GM19372 (cell line): ENCODE measurements around the gene PNMA1.

Experiments
- ATAC-seq: cut with Tn5 transposase; IDR thresholded peaks from one replicate; pipeline ENCODE4 v1.9.1; 2021; ENCODE audit warnings: mild to moderate bottlenecking, low read depth, moderate library complexity; ENCODE audit not compliant: unreplicated experiment

PNMA1 gene

GRCh38 chr14:73713803-73714655 lies at the start of gene PNMA1:
Gene PNMA1 (minus strand): TSS chr14:73714384. CDS start chr14:73713639, 745 bp downstream.
- peak; percentile 70 for ATAC-seq

GRCh38 chr14:73763396-73763795 lies 49.2 kb upstream of the PNMA1 start:
- no peak for ATAC-seq

- ATAC-seq = no peak
Measured at GRCh38 chr14:73762375-73762822, 48.2 kb upstream of the PNMA1 start.

- no peak for ATAC-seq
Measured at GRCh38 chr14:73761618-73762355, 47.6 kb upstream of the PNMA1 start.

- ATAC-seq = no peak
Measured at GRCh38 chr14:73760598-73761586, 46.7 kb upstream of the PNMA1 start.

GRCh38 chr14:73759714-73760597 lies 45.8 kb upstream of the PNMA1 start:
- peak; percentile 60 for ATAC-seq

- ATAC-seq = no peak
Measured at GRCh38 chr14:73759183-73759713, 45.1 kb upstream of the PNMA1 start.

GRCh38 chr14:73758392-73759182 lies 44.4 kb upstream of the PNMA1 start:
- ATAC-seq = no peak

- ATAC-seq = no peak
Measured at GRCh38 chr14:73757876-73758391, 43.8 kb upstream of the PNMA1 start.

GRCh38 chr14:73757381-73757780 lies 43.2 kb upstream of the PNMA1 start:
- ATAC-seq = no peak

GRCh38 chr14:73755434-73756014 lies 41.3 kb upstream of the PNMA1 start:
- no peak for ATAC-seq

- no peak for ATAC-seq
Measured at GRCh38 chr14:73754911-73755360, 40.8 kb upstream of the PNMA1 start.

- peak; percentile 40 for ATAC-seq
Measured at GRCh38 chr14:73753887-73754795, 40.0 kb upstream of the PNMA1 start.

GRCh38 chr14:73753124-73753886 lies 39.1 kb upstream of the PNMA1 start:
- ATAC-seq = no peak

- no peak for ATAC-seq
Measured at GRCh38 chr14:73752297-73752992, 38.3 kb upstream of the PNMA1 start.
